Measurements from ENCODE around the gene JAK3.

Gene JAK3

DNA sequence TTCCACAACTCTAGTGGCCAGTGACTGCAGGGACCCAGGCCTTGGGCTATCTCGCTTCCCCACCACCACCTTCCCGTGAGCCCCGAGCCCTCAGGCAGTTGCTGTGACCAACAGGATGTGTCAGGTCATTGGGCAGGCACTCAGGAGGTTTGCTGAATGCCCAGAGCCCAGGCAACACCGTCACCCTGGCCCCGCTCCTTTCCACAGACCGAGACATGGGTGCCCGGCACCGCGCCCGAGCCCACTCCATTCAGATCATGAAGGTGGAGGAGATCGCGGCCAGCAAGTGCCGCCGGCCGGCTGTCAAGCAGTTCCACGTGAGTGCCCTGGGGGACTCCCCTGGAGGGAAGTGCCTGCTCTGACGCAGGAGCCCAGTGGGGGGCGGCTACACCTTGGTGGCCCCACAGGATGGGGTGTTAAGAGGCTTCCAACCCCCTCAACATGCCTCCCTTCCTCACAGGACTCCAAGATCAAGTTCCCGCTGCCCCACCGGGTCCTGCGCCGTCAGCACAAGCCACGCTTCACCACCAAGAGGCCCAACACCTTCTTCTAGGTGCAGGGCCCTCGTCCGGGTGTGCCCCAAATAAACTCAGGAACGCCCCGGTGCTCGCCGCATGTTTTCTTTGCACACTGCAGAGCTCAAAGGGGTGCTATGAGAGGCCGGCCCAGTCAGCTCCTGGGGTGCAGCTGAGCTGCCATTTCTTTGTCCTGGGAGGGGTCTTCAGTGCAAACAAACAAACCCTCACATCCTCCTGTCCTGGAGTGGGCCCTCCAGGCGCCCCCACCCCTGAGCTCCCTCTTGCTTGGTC, 15.1 kb upstream of the JAK3 start:
- TF ChIP-seq, protein P1, sequence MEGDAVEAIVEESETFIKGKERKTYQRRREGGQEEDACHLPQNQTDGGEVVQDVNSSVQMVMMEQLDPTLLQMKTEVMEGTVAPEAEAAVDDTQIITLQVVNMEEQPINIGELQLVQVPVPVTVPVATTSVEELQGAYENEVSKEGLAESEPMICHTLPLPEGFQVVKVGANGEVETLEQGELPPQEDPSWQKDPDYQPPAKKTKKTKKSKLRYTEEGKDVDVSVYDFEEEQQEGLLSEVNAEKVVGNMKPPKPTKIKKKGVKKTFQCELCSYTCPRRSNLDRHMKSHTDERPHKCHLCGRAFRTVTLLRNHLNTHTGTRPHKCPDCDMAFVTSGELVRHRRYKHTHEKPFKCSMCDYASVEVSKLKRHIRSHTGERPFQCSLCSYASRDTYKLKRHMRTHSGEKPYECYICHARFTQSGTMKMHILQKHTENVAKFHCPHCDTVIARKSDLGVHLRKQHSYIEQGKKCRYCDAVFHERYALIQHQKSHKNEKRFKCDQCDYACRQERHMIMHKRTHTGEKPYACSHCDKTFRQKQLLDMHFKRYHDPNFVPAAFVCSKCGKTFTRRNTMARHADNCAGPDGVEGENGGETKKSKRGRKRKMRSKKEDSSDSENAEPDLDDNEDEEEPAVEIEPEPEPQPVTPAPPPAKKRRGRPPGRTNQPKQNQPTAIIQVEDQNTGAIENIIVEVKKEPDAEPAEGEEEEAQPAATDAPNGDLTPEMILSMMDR (conservative IDR thresholded peaks at IDR 0.05; ENCODE audit: low read depth, low read length) = no peak
- Histone ChIP-seq H3K27ac (no peak overlapping the region), H3K4me2 (no peak overlapping the region)

DNA sequence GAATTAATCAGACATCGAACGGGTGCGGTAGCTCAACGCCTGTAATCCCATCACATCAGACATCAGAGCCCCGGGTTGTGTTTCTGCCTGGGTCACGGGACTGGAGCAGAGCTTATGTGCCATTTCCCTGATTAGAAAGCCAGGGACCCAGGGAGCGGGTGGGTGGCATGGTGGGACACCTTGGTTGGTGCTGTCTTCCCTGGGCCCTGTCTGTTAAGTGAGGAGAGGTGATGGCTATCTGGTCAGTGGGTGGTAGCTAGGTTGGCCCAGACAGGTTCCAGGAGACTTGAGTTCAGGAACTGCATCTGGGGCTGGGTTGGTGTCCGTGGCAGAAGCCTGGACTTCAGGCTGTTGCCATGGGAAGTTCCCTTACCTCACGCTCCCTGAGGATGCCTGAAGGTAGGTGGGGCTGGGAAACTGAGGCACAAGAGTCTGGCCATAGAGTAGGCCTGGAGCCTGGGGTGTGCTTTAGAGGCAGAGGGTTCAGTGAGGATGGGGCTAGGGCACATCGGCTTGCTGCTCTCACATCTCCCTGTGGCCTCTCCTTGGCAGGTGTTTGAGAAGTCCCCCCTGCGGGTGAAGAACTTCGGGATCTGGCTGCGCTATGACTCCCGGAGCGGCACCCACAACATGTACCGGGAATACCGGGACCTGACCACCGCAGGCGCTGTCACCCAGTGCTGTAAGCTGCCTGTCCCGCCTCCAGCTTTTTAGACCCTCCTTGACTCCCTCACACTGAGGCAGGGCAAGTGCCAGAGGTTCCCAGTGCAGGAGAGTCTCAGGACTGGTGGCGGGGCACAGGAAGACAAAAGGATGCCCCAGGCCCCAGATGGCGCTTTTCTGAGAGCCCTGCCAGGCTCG, 14.0 kb upstream of the JAK3 start:
- H3K4me2 ChIP-seq = peak overlapping the region; percentile 95
- peaks cover 25% of the 10 kb centered on the region for H3K79me2 ChIP-seq (ENCODE audit: insufficient read depth, low read depth)
- no peak overlapping the region for H2AFZ ChIP-seq (ENCODE audit: low read depth)
- no peak overlapping the region for H3K4me3 ChIP-seq (IDR thresholded peaks at IDR 0.05; ENCODE audit: insufficient read depth, low read depth, low read length)
- H3K27ac ChIP-seq = no peak overlapping the region
- H4K20me1 ChIP-seq (ENCODE audit: insufficient read depth) = no peaks in the 10 kb centered on the region
- H3K4me1 ChIP-seq (ENCODE audit: low read depth, poor library complexity, severe bottlenecking) = peaks cover 21% of the 10 kb centered on the region
- TF ChIP-seq, protein P1 (conservative IDR thresholded peaks at IDR 0.05; ENCODE audit: low read depth, low read length) = no peak
- no peaks in the 10 kb centered on the region for H3K27me3 ChIP-seq (ENCODE audit: insufficient read depth, low read depth)
- peaks cover 11% of the 10 kb centered on the region; the same call in 1 of the 2 replicates for H3K36me3 ChIP-seq (ENCODE audit: insufficient read depth)
- H3K9ac ChIP-seq = peak overlapping the region; percentile 94; the same call in 1 of the 2 replicates

More for the DNA sequence above, 15.1 kb upstream of the JAK3 start:
- Histone ChIP-seq H3K27me3 (ENCODE audit: insufficient read depth, low read depth) (no peaks in the 10 kb centered on the region; the same call in 1 of the 2 replicates), H3K79me2 (ENCODE audit: insufficient read depth, low read depth) (peaks cover 25% of the 10 kb centered on the region), H3K4me1 (ENCODE audit: low read depth, poor library complexity, severe bottlenecking) (peaks cover 21% of the 10 kb centered on the region), H3K36me3 (ENCODE audit: insufficient read depth) (peaks cover 11% of the 10 kb centered on the region; the same call in 1 of the 2 replicates), H3K9ac (no peak overlapping the region), H2AFZ (ENCODE audit: low read depth) (no peak overlapping the region), H4K20me1 (ENCODE audit: insufficient read depth) (no peaks in the 10 kb centered on the region), H3K4me3 (IDR thresholded peaks at IDR 0.05; ENCODE audit: insufficient read depth, low read depth, low read length) (no peak overlapping the region)

DNA sequence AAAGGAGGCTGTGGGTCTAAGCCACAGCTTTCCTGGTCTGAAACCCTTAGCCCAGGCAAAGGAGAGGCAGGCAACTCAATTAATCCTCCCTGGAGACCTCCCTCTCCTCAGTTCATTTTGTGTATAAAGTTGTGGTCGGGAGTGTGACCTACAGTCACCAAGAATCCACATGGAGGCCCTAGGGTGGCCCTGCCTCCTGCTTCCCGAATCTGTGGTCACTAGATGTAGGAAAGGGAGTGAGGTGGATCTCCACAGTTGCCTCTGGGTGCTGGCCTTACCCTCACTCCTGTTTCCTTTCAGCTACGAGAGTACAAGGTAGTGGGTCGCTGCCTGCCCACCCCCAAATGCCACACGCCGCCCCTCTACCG, 13.2 kb upstream of the JAK3 start:
- TF ChIP-seq, protein P1 (conservative IDR thresholded peaks at IDR 0.05; ENCODE audit: low read depth, low read length) = no peak
- Histone ChIP-seq H3K4me1 (ENCODE audit: low read depth, poor library complexity, severe bottlenecking) (peaks cover 21% of the 10 kb centered on the region), H3K27me3 (ENCODE audit: insufficient read depth, low read depth) (no peaks in the 10 kb centered on the region; the same call in 1 of the 2 replicates), H3K27ac (peak overlapping the region; percentile 50; the same call in 1 of the 2 replicates), H3K79me2 (ENCODE audit: insufficient read depth, low read depth) (peaks cover 25% of the 10 kb centered on the region), H3K4me3 (IDR thresholded peaks at IDR 0.05; ENCODE audit: insufficient read depth, low read depth, low read length) (peak overlapping the region; percentile 67), H3K36me3 (ENCODE audit: insufficient read depth) (peaks cover 11% of the 10 kb centered on the region; the same call in 1 of the 2 replicates), H2AFZ (ENCODE audit: low read depth) (no peak overlapping the region), H4K20me1 (ENCODE audit: insufficient read depth) (no peaks in the 10 kb centered on the region), H3K9ac (peak overlapping the region; percentile 94), H3K4me2 (peak overlapping the region; percentile 95)

DNA sequence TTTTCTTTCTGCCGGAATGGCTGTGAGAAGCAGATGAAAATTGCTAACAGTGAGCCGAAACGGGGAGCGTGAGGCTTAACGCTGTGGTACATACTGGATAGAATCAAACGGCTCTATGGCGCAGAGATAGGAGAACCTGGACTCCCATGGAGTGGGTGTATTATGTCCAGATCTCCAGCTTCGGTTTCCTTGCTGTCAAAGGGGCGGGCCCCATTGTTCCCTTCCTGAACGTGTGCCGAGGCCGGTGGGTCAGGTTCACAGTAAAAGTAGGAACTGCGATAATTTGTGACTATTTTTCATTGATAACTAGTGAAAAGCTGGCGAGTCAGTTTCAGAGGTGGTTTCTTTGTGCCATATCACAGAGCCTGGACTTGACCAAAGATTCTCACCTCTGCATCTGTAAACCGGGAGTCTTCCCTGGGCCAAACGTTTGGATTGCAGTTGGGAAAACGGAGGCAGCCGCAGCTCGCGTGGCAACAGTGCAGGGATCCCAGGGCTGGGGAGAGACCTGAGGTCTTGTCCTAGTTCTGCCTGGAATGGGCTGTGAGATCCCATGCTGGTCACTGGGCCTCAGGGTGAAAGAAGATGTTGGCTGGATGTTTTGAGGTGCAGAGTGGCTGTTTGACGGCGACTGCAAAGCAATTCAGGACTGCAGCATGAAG, 12.7 kb upstream of the JAK3 start:
- peak overlapping the region; percentile 94 for H3K9ac ChIP-seq
- H3K79me2 ChIP-seq (ENCODE audit: insufficient read depth, low read depth) = peaks cover 25% of the 10 kb centered on the region
- no peaks in the 10 kb centered on the region for H4K20me1 ChIP-seq (ENCODE audit: insufficient read depth)
- H3K4me3 ChIP-seq (IDR thresholded peaks at IDR 0.05; ENCODE audit: insufficient read depth, low read depth, low read length) = peak overlapping the region; percentile 67
- H3K36me3 ChIP-seq (ENCODE audit: insufficient read depth) = peaks cover 11% of the 10 kb centered on the region; the same call in 1 of the 2 replicates
- H3K4me2 ChIP-seq = peak overlapping the region; percentile 95
- no peaks in the 10 kb centered on the region; the same call in 1 of the 2 replicates for H3K27me3 ChIP-seq (ENCODE audit: insufficient read depth, low read depth)
- H3K27ac ChIP-seq = peak overlapping the region; percentile 50
- H3K4me1 ChIP-seq (ENCODE audit: low read depth, poor library complexity, severe bottlenecking) = peaks cover 26% of the 10 kb centered on the region
- peak overlapping the region; percentile 5; the same call in 1 of the 2 replicates for H2AFZ ChIP-seq (ENCODE audit: low read depth)
- TF ChIP-seq, protein P1 (conservative IDR thresholded peaks at IDR 0.05; ENCODE audit: low read depth, low read length) = no peak
